ENCODE measurements around the gene MBNL1.

MBNL1 gene

DNA sequence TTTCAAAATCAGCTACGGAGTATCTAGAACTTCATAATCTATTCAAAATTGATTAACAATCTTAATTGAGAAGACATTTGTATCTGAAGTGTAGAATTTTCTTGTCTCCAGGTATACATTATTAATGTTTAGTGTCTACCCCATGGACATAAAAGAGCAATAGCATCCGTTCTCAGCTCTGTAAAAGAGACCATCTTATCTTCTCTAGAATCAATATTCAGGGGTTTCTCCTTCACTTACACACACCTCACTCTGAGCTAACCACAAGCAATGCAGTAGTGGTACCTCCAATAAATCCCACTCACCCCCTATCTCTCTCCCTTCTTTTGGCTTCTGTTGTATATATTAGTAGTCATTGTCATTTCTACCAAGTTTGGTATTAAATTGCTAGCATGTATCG lies 16.2 kb downstream of the MBNL1 start:
- no peak overlapping the region for H3K4me3 ChIP-seq (ENCODE audit: low read depth, low read length)
- in situ Hi-C loops (cut with HindIII; ENCODE audit: low sequenced_read_pairs): no loop called here
- TF ChIP-seq, protein P1, sequence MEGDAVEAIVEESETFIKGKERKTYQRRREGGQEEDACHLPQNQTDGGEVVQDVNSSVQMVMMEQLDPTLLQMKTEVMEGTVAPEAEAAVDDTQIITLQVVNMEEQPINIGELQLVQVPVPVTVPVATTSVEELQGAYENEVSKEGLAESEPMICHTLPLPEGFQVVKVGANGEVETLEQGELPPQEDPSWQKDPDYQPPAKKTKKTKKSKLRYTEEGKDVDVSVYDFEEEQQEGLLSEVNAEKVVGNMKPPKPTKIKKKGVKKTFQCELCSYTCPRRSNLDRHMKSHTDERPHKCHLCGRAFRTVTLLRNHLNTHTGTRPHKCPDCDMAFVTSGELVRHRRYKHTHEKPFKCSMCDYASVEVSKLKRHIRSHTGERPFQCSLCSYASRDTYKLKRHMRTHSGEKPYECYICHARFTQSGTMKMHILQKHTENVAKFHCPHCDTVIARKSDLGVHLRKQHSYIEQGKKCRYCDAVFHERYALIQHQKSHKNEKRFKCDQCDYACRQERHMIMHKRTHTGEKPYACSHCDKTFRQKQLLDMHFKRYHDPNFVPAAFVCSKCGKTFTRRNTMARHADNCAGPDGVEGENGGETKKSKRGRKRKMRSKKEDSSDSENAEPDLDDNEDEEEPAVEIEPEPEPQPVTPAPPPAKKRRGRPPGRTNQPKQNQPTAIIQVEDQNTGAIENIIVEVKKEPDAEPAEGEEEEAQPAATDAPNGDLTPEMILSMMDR (IDR thresholded peaks at IDR 0.05; ENCODE audit: low read depth, low read length, missing control alignments): no peak
- no peak for DNase-seq (ENCODE audit: low read depth)

DNA sequence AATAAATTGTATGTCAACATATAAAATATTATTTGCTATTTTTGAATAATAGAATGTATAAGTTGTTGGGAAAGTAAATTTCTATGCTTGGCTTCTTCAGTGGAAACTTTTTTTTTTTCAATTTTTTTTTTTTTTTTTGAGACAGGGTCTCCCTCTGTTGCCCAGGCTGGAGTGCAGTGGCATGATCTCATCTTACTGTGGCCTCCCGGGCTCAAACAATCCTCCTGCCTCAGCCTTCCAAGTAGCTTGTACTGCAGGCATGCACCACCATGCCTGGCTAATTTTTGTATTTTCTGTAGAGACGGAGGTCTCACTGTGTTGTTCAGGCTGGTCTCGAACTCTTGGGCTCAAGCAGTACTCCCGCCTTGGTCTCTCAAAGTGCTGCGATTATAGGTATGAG lies 16.8 kb downstream of the MBNL1 start:
- in situ Hi-C loops (cut with HindIII; ENCODE audit: low sequenced_read_pairs): no loop called here
- no peak for DNase-seq (ENCODE audit: low read depth)
- no peak overlapping the region for H3K4me3 ChIP-seq (ENCODE audit: low read depth, low read length)
- TF ChIP-seq, protein P1 (IDR thresholded peaks at IDR 0.05; ENCODE audit: low read depth, low read length, missing control alignments): no peak

DNA sequence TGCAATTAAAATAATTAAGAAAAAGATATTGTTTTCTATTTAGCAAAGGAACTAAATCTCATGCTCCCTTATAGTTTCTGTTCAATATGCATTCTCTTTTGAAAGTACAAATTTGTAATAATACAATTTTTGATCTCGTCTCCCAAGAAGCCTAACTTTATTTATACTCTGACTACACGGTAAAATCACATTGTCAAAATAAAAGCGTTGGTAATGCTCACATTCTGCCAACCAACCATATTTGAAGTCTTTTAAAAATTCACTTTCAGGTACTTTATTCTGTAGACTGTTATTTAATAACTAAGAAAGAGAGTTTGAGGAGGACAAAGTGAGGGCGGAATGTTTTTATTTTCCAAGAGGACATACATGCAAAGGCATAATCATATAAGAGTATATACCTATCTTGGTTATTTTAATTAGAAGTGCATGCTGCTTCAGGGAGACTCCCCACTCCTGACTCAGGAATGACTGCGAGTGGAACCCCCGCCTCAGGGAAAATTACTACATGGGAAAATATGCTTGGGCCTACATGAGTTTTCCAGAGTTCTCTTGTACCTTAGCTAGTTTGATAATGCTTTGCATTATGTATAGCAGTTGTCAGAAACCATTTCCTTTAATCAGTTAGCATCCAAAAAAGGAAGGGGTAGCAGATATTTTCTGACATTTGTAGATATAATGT lies 19.3 kb downstream of the MBNL1 start:
- TF ChIP-seq, protein P1 (IDR thresholded peaks at IDR 0.05; ENCODE audit: low read depth, low read length, missing control alignments): no peak
- H3K4me3 ChIP-seq (ENCODE audit: low read depth, low read length): no peak overlapping the region
- DNase-seq (ENCODE audit: low read depth): no peak
- in situ Hi-C loops (cut with HindIII; ENCODE audit: low sequenced_read_pairs): no loop called here

DNA sequence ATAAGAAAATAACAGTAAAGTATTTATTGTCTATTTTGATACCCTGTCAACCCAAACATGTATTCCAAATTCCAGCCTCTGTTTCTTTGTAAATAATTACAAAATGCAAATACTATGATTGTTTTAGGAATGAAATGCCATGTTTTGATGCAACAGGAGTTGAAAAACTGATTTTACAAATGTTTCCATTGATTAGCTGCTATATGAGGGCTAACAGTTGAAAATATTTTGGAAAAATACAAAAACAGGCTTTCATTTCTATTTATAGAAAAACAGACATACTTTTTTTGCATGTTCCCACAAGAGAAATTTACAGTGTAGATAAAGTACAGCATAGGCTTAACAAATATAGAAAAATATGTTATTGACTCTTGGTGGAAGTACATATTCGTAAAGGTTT lies 20.0 kb downstream of the MBNL1 start:
- no peak for DNase-seq (ENCODE audit: low read depth)
- H3K4me3 ChIP-seq (ENCODE audit: low read depth, low read length): no peak overlapping the region
- in situ Hi-C loops (cut with HindIII; ENCODE audit: low sequenced_read_pairs): no loop called here
- TF ChIP-seq, protein P1 (IDR thresholded peaks at IDR 0.05; ENCODE audit: low read depth, low read length, missing control alignments): no peak

DNA sequence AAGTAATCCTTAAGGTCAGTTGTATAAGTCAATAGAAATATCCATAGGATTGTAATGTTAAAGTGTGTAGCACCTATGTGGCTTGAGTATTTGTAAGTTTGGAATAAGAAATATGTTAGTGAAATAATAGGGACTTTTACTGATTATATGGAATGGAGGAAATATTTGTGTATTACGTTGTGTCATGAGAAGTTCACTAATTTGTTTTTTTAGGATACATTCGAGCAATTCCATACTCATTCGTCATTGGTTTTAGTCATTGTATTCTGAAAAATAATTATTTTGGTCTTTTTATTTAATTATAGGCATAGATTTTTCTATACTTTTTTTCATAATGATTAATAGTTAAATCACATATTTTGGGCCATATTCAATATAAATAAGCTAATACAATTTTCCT lies 21.0 kb downstream of the MBNL1 start:
- no peak overlapping the region for H3K4me3 ChIP-seq (ENCODE audit: low read depth, low read length)
- no peak for DNase-seq (ENCODE audit: low read depth)
- in situ Hi-C loops (cut with HindIII; ENCODE audit: low sequenced_read_pairs): no loop called here
- TF ChIP-seq, protein P1 (IDR thresholded peaks at IDR 0.05; ENCODE audit: low read depth, low read length, missing control alignments): no peak

DNA sequence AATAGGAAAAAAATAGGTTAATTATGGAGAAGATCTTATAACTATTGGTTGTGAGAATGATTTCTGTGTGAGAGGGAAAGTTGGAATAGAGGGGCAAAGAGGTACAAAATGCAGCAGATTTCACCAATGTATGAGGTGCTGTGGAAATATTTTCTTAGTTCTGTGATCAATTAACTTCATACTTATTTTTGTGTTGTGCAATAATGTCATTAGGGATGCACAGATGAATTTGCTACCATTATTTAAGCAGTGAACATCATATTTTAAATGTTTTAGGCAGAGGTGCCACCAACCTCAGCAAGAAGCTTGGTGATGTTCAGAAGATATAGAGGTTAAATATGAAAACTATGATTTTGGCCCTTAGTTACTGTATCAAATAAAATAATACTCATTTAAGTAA lies 21.6 kb downstream of the MBNL1 start:
- TF ChIP-seq, protein P1 (IDR thresholded peaks at IDR 0.05; ENCODE audit: low read depth, low read length, missing control alignments): no peak
- DNase-seq (ENCODE audit: low read depth): no peak
- in situ Hi-C loops (cut with HindIII; ENCODE audit: low sequenced_read_pairs): no loop called here
- no peak overlapping the region for H3K4me3 ChIP-seq (ENCODE audit: low read depth, low read length)
